ENCODE measurements around the gene TTC7B.

TTC7B gene

DNA sequence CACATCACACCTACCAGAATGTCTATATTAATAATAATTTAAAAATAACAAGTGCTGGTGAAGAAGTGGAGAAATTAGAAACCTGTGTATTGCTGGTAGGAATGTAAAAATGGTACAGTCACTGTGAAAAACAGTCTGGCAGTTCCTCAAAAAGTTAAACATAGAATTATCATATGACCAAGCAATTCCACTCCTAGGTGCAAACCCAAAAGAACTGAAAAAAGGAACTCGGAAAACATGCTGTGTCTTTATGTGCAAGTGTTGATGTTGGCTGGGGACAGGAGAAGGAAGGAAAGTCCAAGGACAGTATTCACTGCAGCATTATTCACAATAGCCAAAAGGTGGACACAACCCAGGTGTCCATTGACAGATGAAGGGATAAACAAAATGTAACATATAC is 146.5 kb downstream of the TTC7B start:
- Histone ChIP-seq H3K4me1 (ENCODE audit: control insufficient read depth, insufficient read depth, low read length) (no peaks in the 10 kb centered on the region), H3K27ac (ENCODE audit: insufficient read depth, low read depth, low read length, poor library complexity, severe bottlenecking) (no peak overlapping the region), H3K36me3 (ENCODE audit: control insufficient read depth, insufficient read depth, low read length) (no peaks in the 10 kb centered on the region), H3K27me3 (ENCODE audit: control insufficient read depth, insufficient read depth, low read length, poor library complexity, severe bottlenecking) (no peaks in the 10 kb centered on the region), H3K4me3 (ENCODE audit: insufficient read depth, low read depth, low read length) (no peak overlapping the region), H3K9me3 (ENCODE audit: control insufficient read depth, low read length) (no peaks in the 10 kb centered on the region)
- 93 to 100% methylated on average over 1 of the region's 1 CpG for WGBS, 2 experiments

DNA sequence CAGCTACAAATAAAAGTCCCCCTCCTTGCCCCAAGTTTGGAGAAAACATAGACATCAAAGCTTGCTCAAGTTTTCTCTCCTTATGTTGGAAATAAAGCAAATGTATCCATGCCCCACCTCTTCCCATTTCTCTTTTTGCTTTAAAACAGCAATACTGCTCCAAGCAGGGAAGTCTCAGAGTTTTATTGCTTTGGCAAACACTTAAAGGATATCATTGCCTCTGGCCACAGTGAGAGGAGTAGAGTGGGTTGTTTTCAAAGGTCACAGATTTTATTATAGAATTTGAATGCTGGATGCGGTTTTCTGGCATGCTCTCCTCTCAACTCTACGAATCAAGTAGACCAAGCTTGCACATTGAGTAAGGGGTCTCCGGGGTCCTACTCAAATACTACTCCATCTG is 149.7 kb downstream of the TTC7B start:
- H3K9me3 ChIP-seq (ENCODE audit: control insufficient read depth, low read length), result no peaks in the 10 kb centered on the region
- H3K36me3 ChIP-seq (ENCODE audit: control insufficient read depth, insufficient read depth, low read length), result no peaks in the 10 kb centered on the region
- WGBS, 2 experiments, result 91 to 97% methylated on average over 3 of the region's 3 CpGs
- no peak overlapping the region for H3K27ac ChIP-seq (ENCODE audit: insufficient read depth, low read depth, low read length, poor library complexity, severe bottlenecking)
- H3K4me3 ChIP-seq (ENCODE audit: insufficient read depth, low read depth, low read length), result no peak overlapping the region
- no peaks in the 10 kb centered on the region for H3K27me3 ChIP-seq (ENCODE audit: control insufficient read depth, insufficient read depth, low read length, poor library complexity, severe bottlenecking)
- peaks cover under 1% of the 10 kb centered on the region for H3K4me1 ChIP-seq (ENCODE audit: control insufficient read depth, insufficient read depth, low read length)

- H3K9me3 ChIP-seq (ENCODE audit: control insufficient read depth, low read length), result no peaks in the 10 kb centered on the region
- H3K4me3 ChIP-seq (ENCODE audit: insufficient read depth, low read depth, low read length), result no peak overlapping the region
- no peaks in the 10 kb centered on the region for H3K27me3 ChIP-seq (ENCODE audit: control insufficient read depth, insufficient read depth, low read length, poor library complexity, severe bottlenecking)
- WGBS, 2 experiments, result 92% methylated on average over 7 to 9 of the region's 9 CpGs
- H3K36me3 ChIP-seq (ENCODE audit: control insufficient read depth, insufficient read depth, low read length), result no peaks in the 10 kb centered on the region
- peaks cover 9% of the 10 kb centered on the region for H3K4me1 ChIP-seq (ENCODE audit: control insufficient read depth, insufficient read depth, low read length)
- no peak overlapping the region for H3K27ac ChIP-seq (ENCODE audit: insufficient read depth, low read depth, low read length, poor library complexity, severe bottlenecking)
Measured at GRCh38 chr14:90665321-90666000, 150.8 kb downstream of the TTC7B start.

DNA sequence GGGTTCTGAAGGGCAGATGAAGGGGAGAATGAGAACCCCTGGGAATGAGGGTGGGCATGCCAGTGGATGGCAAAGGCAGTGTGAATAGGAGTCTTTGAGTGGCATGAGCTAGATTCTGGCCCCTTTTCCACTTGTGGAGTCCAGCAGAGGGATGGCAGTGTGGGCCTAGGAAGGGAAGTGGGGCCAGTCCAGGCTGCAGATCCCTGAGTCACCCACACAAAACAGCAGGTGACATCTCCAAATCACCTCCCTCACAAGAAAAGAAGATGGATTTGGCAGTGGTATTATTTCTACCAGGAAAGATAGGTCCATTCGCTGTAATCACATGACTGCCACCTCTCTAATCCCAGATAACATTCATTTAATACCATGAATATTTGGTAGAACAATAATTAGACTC is 151.3 kb downstream of the TTC7B start:
- H3K4me1 ChIP-seq (ENCODE audit: control insufficient read depth, insufficient read depth, low read length), result peaks cover 9% of the 10 kb centered on the region
- no peak overlapping the region for H3K27ac ChIP-seq (ENCODE audit: insufficient read depth, low read depth, low read length, poor library complexity, severe bottlenecking)
- H3K4me3 ChIP-seq (ENCODE audit: insufficient read depth, low read depth, low read length), result no peak overlapping the region
- H3K36me3 ChIP-seq (ENCODE audit: control insufficient read depth, insufficient read depth, low read length), result no peaks in the 10 kb centered on the region
- H3K27me3 ChIP-seq (ENCODE audit: control insufficient read depth, insufficient read depth, low read length, poor library complexity, severe bottlenecking), result no peaks in the 10 kb centered on the region
- 64% methylated on average over 1 of the region's 1 CpG; no CpG with 5 or more reads in 1 of the 2 experiments for WGBS, 2 experiments
- no peaks in the 10 kb centered on the region for H3K9me3 ChIP-seq (ENCODE audit: control insufficient read depth, low read length)

GRCh38 chr14:90663680-90664079 is 152.6 kb downstream of the TTC7B start:
- Histone ChIP-seq H3K27me3 (ENCODE audit: control insufficient read depth, insufficient read depth, low read length, poor library complexity, severe bottlenecking) (no peaks in the 10 kb centered on the region), H3K27ac (ENCODE audit: insufficient read depth, low read depth, low read length, poor library complexity, severe bottlenecking) (no peak overlapping the region), H3K4me1 (ENCODE audit: control insufficient read depth, insufficient read depth, low read length) (peaks cover 9% of the 10 kb centered on the region), H3K4me3 (ENCODE audit: insufficient read depth, low read depth, low read length) (no peak overlapping the region), H3K36me3 (ENCODE audit: control insufficient read depth, insufficient read depth, low read length) (no peaks in the 10 kb centered on the region), H3K9me3 (ENCODE audit: control insufficient read depth, low read length) (no peaks in the 10 kb centered on the region)
- WGBS, 2 experiments, result 96% methylated on average over 5 of the region's 5 CpGs

DNA sequence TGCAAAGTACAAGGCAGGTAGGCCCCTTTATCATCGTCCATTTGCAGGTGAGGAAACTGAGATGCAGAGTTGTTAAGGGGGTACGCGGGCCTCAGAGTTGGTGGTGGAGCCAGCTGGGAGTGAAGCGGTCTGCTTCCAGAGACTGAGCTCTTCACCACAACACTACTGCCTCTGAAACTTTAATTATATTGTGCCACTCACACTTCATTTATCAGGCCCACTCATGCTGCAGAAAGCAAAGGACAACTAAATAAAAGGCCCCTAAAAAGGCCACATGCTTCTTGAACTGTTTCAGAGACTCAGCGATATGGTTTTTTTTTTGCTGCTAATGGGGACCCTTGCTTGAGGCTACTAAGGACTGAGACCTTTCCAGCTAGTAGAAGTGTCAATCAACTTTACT is 153.1 kb downstream of the TTC7B start:
- no peak overlapping the region for H3K27ac ChIP-seq (ENCODE audit: insufficient read depth, low read depth, low read length, poor library complexity, severe bottlenecking)
- H3K4me3 ChIP-seq (ENCODE audit: insufficient read depth, low read depth, low read length), result no peak overlapping the region
- H3K36me3 ChIP-seq (ENCODE audit: control insufficient read depth, insufficient read depth, low read length), result no peaks in the 10 kb centered on the region
- H3K9me3 ChIP-seq (ENCODE audit: control insufficient read depth, low read length), result no peaks in the 10 kb centered on the region
- WGBS, 2 experiments, result 93 to 94% methylated on average over 5 of the region's 5 CpGs
- H3K4me1 ChIP-seq (ENCODE audit: control insufficient read depth, insufficient read depth, low read length), result peaks cover 9% of the 10 kb centered on the region
- H3K27me3 ChIP-seq (ENCODE audit: control insufficient read depth, insufficient read depth, low read length, poor library complexity, severe bottlenecking), result no peaks in the 10 kb centered on the region

DNA sequence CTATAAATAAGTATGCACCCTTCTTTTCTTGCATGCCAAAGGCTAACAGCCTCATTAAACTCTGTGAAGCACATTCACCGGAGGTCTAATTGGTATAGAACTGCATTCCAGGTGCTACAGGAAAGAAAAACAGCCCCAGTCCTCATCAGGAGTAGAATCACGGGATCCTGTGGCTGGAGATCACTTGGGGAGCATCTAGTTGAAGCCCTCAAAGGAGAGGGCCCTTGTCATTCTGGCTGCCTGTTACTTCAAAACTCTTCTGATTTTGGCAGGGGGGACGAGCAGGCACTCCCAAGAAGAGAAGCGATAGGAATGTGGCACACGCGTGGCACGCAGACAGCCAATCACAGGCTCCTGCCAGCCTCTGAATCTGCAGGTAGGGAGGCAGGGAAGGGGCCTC is 154.4 kb downstream of the TTC7B start:
- Histone ChIP-seq H3K4me1 (ENCODE audit: control insufficient read depth, insufficient read depth, low read length) (peaks cover 9% of the 10 kb centered on the region), H3K27me3 (ENCODE audit: control insufficient read depth, insufficient read depth, low read length, poor library complexity, severe bottlenecking) (no peaks in the 10 kb centered on the region), H3K27ac (ENCODE audit: insufficient read depth, low read depth, low read length, poor library complexity, severe bottlenecking) (no peak overlapping the region), H3K36me3 (ENCODE audit: control insufficient read depth, insufficient read depth, low read length) (no peaks in the 10 kb centered on the region), H3K4me3 (ENCODE audit: insufficient read depth, low read depth, low read length) (no peak overlapping the region), H3K9me3 (ENCODE audit: control insufficient read depth, low read length) (no peaks in the 10 kb centered on the region)
- 89 to 91% methylated on average over 7 of the region's 7 CpGs for WGBS, 2 experiments

GRCh38 chr14:90660865-90661570 is 155.2 kb downstream of the TTC7B start:
- no peaks in the 10 kb centered on the region for H3K36me3 ChIP-seq (ENCODE audit: control insufficient read depth, insufficient read depth, low read length)
- H3K27ac ChIP-seq (ENCODE audit: insufficient read depth, low read depth, low read length, poor library complexity, severe bottlenecking), result no peak overlapping the region
- H3K4me3 ChIP-seq (ENCODE audit: insufficient read depth, low read depth, low read length), result no peak overlapping the region
- H3K27me3 ChIP-seq (ENCODE audit: control insufficient read depth, insufficient read depth, low read length, poor library complexity, severe bottlenecking), result no peaks in the 10 kb centered on the region
- H3K4me1 ChIP-seq (ENCODE audit: control insufficient read depth, insufficient read depth, low read length), result peaks cover 9% of the 10 kb centered on the region
- no peaks in the 10 kb centered on the region for H3K9me3 ChIP-seq (ENCODE audit: control insufficient read depth, low read length)
- WGBS, 2 experiments, result 78% methylated on average over 17 of the region's 17 CpGs

DNA sequence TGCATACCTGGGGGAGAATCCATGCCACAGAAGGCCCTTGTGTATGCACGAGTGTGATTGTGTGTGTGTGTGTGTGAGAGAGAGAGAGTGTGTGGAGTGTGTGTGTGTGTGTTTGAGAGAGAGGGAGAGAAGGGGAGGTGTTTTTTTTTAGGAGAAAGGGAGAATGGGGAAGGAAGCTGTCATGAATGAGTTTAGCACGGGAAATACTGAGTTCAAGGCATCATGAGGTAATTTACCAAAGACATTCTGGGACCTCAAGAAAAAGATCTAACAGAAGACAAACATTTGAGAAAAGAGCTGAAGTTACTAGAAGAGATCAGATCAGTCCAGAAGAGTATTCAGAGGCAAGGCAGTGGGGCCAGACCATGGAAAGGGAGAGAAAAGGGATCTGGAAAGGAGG is 157.1 kb downstream of the TTC7B start:
- no peaks in the 10 kb centered on the region for H3K36me3 ChIP-seq (ENCODE audit: control insufficient read depth, insufficient read depth, low read length)
- no peaks in the 10 kb centered on the region for H3K27me3 ChIP-seq (ENCODE audit: control insufficient read depth, insufficient read depth, low read length, poor library complexity, severe bottlenecking)
- H3K4me1 ChIP-seq (ENCODE audit: control insufficient read depth, insufficient read depth, low read length), result peaks cover 9% of the 10 kb centered on the region
- WGBS, 2 experiments, result 84 to 92% methylated on average over 2 of the region's 2 CpGs
- H3K27ac ChIP-seq (ENCODE audit: insufficient read depth, low read depth, low read length, poor library complexity, severe bottlenecking), result no peak overlapping the region
- H3K4me3 ChIP-seq (ENCODE audit: insufficient read depth, low read depth, low read length), result no peak overlapping the region
- no peaks in the 10 kb centered on the region for H3K9me3 ChIP-seq (ENCODE audit: control insufficient read depth, low read length)

DNA sequence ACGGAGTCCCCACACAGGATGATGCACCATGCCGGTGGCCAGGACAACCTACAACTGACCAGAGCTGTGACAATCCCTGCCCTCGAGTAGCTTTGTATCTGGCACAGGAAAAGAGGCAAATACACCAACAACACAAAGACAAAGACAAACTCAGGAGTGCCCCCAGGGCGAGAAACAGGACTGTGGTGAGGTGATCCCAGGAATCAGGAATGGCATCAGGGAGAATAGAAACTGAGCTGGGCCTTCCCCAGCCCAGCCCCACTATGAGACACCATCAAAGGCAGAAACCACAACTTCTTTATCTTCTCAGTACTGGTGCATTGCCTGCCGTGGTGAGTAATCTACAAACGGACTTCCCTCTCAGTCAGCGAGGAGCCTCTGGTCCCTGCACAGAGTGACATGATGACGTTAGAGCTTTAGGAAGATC is 157.7 kb downstream of the TTC7B start:
- no peaks in the 10 kb centered on the region for H3K27me3 ChIP-seq (ENCODE audit: control insufficient read depth, insufficient read depth, low read length, poor library complexity, severe bottlenecking)
- H3K36me3 ChIP-seq (ENCODE audit: control insufficient read depth, insufficient read depth, low read length), result no peaks in the 10 kb centered on the region
- H3K27ac ChIP-seq (ENCODE audit: insufficient read depth, low read depth, low read length, poor library complexity, severe bottlenecking), result no peak overlapping the region
- 86 to 91% methylated on average over 8 of the region's 8 CpGs for WGBS, 2 experiments
- H3K4me3 ChIP-seq (ENCODE audit: insufficient read depth, low read depth, low read length), result no peak overlapping the region
- peaks cover 9% of the 10 kb centered on the region for H3K4me1 ChIP-seq (ENCODE audit: control insufficient read depth, insufficient read depth, low read length)
- H3K9me3 ChIP-seq (ENCODE audit: control insufficient read depth, low read length), result no peaks in the 10 kb centered on the region
